Dermis blood vessel endothelial cell (primary cell): Measurements from ENCODE around the gene CELF1. TPM values are rescaled to one million over a fixed set of nuclear protein-coding genes. Genes with fewer than 3 reads are reported as not detected.

ENCODE experiments used
- total RNA-seq: library from RNA; depleted of rRNA; stranded (reverse); fragments of >200 nt; gene quantifications from 2 replicates; pipeline ENCODE4 v1.2.3, GENCODE V29; 2014

Gene CELF1
- total RNA-seq, 1 donor from 2014 or later: 97.0 TPM

Other genes starting within 250 kb of the CELF1 start
- not detected in 2 replicates for gene MYBPC3, start 200.4 kb downstream of the CELF1 start, total RNA-seq
- gene SPI1, start 174.6 kb downstream of the CELF1 start, total RNA-seq: not detected in 2 replicates
- 72.8 and 78.0 TPM in 2 replicates for gene SLC39A13, start 144.5 kb downstream of the CELF1 start, total RNA-seq
- gene PSMC3, start 126.7 kb downstream of the CELF1 start, total RNA-seq: 147 and 248 TPM in 2 replicates
- 0.17 and 0.19 TPM in 2 replicates for gene RAPSN, start 104.0 kb downstream of the CELF1 start, total RNA-seq
- gene PTPMT1, start 12.5 kb upstream of the CELF1 start, total RNA-seq: 83.2 and 110 TPM in 2 replicates
- gene KBTBD4, start 25.8 kb upstream of the CELF1 start, total RNA-seq: 39.3 and 51.7 TPM in 2 replicates
- gene NDUFS3, start 25.9 kb upstream of the CELF1 start, total RNA-seq: 57.3 and 101 TPM in 2 replicates
- gene FAM180B, start 33.5 kb upstream of the CELF1 start, total RNA-seq: not detected in 2 replicates
- gene C1QTNF4, start 41.3 kb upstream of the CELF1 start, total RNA-seq: 0.34 and 0.37 TPM in 2 replicates
- gene MTCH2, start 89.4 kb upstream of the CELF1 start, total RNA-seq: 104 and 133 TPM in 2 replicates
- 0.17 and 0.23 TPM in 2 replicates for gene AGBL2, start 162.2 kb upstream of the CELF1 start, total RNA-seq
- gene FNBP4, start 214.2 kb upstream of the CELF1 start, total RNA-seq: 50.0 and 69.3 TPM in 2 replicates